Thyroid gland (tissue), 4 donors: ENCODE measurements around the gene PTBP1.

Experiments
- CTCF ChIP-seq, 6 experiments: fragments of 200-600 bp in 3 of 6; fragments of 450-650 bp in 3 of 6; sonication (generic) in 3 of 6; IDR thresholded peaks; one replicate each; pipeline ENCODE4 v1.5.1; 2016 to 2019; ENCODE audit warnings: antibody characterized with exemption in 6 of 6, mild to moderate bottlenecking in 2 of 6, inconsistent platforms in 1 of 6, moderate library complexity in 1 of 6
- POLR2A ChIP-seq, 2 donors: fragments of 450-650 bp; IDR thresholded peaks; one replicate each; pipeline ENCODE4 v1.6.1; 2017; ENCODE audit warnings: antibody characterized with exemption in 2 of 2, mild to moderate bottlenecking in 2 of 2, moderate library complexity in 1 of 2

- TF ChIP-seq CTCF (IDR thresholded peaks at IDR 0.05), result no peak
- no peak for TF ChIP-seq POLR2A (IDR thresholded peaks at IDR 0.05)
Measured at GRCh38 chr19:787536-787935, 9.7 kb upstream of the PTBP1 start.
